SK-N-SH treated with all-trans-retinoic acid at 6 μM for 48 hours (cell line): ENCODE measurements around the gene ANKEF1.

ENCODE experiments used
- BACH2 ChIP-seq: fragments of 250-450 bp; sonication (Bioruptor Pico); IDR thresholded peaks from 2 replicates; pipeline ENCODE4 v1.9.0; 2021; ENCODE audit warnings: mild to moderate bottlenecking, borderline replicate concordance
- CSRNP3 ChIP-seq: fragments of 250-450 bp; sonication (Bioruptor Pico); IDR thresholded peaks from 2 replicates; pipeline ENCODE4 v1.5.1; 2021; ENCODE audit warnings: mild to moderate bottlenecking, moderate library complexity
- ISL1 ChIP-seq: fragments of 250-450 bp; sonication (Bioruptor Pico); IDR thresholded peaks from 2 replicates; pipeline ENCODE4 v2.1.2; 2022; ENCODE audit warnings: mild to moderate bottlenecking, moderate library complexity
- OSR1 ChIP-seq: fragments of 250-450 bp; sonication (Bioruptor Pico); IDR thresholded peaks from 2 replicates; pipeline ENCODE4 v1.8.0; 2022; ENCODE audit warnings: moderate library complexity, mild to moderate bottlenecking, inconsistent platforms
- PPARA ChIP-seq: fragments of 250-450 bp; sonication (Bioruptor Pico); IDR thresholded peaks from 2 replicates; pipeline ENCODE4 v1.5.0; 2020; ENCODE audit warnings: mild to moderate bottlenecking, borderline replicate concordance
- RARB ChIP-seq: fragments of 250-450 bp; sonication (Bioruptor Pico); IDR thresholded peaks from 2 replicates; pipeline ENCODE4 v1.8.0; 2021; ENCODE audit warnings: mild to moderate bottlenecking, moderate library complexity
- SNAI2 ChIP-seq: fragments of 250-450 bp; sonication (Bioruptor Pico); IDR thresholded peaks from 2 replicates; pipeline ENCODE4 v1.5.0; 2020; ENCODE audit warnings: mild to moderate bottlenecking, moderate library complexity
- TOX ChIP-seq: fragments of 250-450 bp; sonication (Bioruptor Pico); IDR thresholded peaks from 2 replicates; pipeline ENCODE4 v1.8.0; 2021; ENCODE audit warnings: mild to moderate bottlenecking, moderate library complexity, borderline replicate concordance
- ZFP3 ChIP-seq: fragments of 250-450 bp; sonication (Bioruptor Pico); IDR thresholded peaks from 2 replicates; pipeline ENCODE4 v1.5.0; 2020; ENCODE audit warnings: mild to moderate bottlenecking, moderate library complexity
- ZNF565 ChIP-seq: fragments of 450-650 bp; formaldehyde crosslinking; conservative IDR thresholded peaks from 2 replicates; pipeline ENCODE4 v1.5.0; 2020; ENCODE audit warnings: low read depth, mild to moderate bottlenecking, moderate library complexity
- TF ChIP-seq, protein P1 (sequence below): fragments of 250-450 bp; sonication (Bioruptor Pico); IDR thresholded peaks from 2 replicates; pipeline ENCODE4 v1.8.0; 2020; ENCODE audit warnings: mild to moderate bottlenecking, moderate library complexity, borderline replicate concordance
- TF ChIP-seq, protein P2 (sequence below): fragments of 250-450 bp; sonication (Bioruptor Pico); IDR thresholded peaks from 2 replicates; pipeline ENCODE4 v1.5.1; 2020; ENCODE audit warnings: low read depth, mild to moderate bottlenecking, moderate library complexity

DNA sequence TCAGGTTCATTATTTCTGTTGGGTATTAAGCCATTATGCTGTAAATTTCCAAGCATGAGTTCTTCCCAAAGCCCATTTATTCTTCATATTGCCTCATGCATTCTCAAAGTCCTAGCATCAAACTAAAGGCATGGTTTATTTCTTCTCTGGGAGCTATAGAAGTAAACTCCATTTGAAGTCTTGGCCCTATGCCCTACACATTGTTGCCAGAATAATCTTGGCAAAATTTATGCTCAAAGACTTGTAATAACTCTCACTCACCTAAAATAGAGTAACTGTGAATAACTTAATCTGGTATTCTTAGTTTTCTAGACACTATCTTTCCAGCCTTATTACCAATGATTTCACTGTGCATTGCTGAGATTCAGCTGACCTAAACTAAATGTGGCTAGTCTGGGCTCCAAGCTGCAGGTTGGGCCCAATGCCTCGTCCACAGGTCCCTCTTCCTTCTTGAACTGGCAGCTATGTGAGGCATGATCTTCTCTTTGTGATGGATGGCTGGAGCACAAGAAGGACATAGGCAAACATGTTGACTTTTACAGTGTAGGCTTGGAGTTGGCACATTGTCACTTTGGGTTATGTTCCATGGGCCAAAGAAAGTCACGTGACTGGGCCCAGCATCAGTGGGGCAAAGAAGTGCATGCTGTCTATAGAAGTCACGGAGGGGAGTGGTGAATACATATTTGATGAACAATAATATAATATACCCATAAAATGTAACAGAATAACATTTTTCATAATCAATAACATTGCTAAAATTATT is 39.1 kb upstream of the ANKEF1 start:
- TF ChIP-seq, protein P1, sequence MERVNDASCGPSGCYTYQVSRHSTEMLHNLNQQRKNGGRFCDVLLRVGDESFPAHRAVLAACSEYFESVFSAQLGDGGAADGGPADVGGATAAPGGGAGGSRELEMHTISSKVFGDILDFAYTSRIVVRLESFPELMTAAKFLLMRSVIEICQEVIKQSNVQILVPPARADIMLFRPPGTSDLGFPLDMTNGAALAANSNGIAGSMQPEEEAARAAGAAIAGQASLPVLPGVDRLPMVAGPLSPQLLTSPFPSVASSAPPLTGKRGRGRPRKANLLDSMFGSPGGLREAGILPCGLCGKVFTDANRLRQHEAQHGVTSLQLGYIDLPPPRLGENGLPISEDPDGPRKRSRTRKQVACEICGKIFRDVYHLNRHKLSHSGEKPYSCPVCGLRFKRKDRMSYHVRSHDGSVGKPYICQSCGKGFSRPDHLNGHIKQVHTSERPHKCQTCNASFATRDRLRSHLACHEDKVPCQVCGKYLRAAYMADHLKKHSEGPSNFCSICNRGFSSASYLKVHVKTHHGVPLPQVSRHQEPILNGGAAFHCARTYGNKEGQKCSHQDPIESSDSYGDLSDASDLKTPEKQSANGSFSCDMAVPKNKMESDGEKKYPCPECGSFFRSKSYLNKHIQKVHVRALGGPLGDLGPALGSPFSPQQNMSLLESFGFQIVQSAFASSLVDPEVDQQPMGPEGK (CRISPR knock-in tag) = no peak
- TF ChIP-seq, protein P2, sequence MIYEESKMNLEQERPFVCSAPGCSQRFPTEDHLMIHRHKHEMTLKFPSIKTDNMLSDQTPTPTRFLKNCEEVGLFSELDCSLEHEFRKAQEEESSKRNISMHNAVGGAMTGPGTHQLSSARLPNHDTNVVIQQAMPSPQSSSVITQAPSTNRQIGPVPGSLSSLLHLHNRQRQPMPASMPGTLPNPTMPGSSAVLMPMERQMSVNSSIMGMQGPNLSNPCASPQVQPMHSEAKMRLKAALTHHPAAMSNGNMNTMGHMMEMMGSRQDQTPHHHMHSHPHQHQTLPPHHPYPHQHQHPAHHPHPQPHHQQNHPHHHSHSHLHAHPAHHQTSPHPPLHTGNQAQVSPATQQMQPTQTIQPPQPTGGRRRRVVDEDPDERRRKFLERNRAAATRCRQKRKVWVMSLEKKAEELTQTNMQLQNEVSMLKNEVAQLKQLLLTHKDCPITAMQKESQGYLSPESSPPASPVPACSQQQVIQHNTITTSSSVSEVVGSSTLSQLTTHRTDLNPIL (CRISPR knock-in tag) = no peak
- TF ChIP-seq RARB (CRISPR knock-in tag) (no peak), OSR1 (CRISPR knock-in tag) (no peak), CSRNP3 (CRISPR knock-in tag) (no peak), ZFP3 (no peak), TOX (CRISPR knock-in tag) (no peak), PPARA (CRISPR knock-in tag) (no peak), ISL1 (CRISPR knock-in tag) (no peak), SNAI2 (no peak), BACH2 (CRISPR knock-in tag) (no peak), ZNF565 (CRISPR knock-in tag) (no peak)
